ENCODE results near the gene PLEKHN1.

Gene PLEKHN1

GRCh38 chr1:930633-931138 is 35.6 kb upstream of the PLEKHN1 start:
- no peak for DNase-seq (ENCODE audit: low spot score)

GRCh38 chr1:931380-932172 is 34.7 kb upstream of the PLEKHN1 start:
- DNase-seq (ENCODE audit: low spot score): no peak

- no peak for DNase-seq (ENCODE audit: low spot score)
Observed at GRCh38 chr1:932173-932510, 34.1 kb upstream of the PLEKHN1 start.

- DNase-seq (ENCODE audit: low spot score): no peak
Observed at GRCh38 chr1:932776-933602, 33.3 kb upstream of the PLEKHN1 start.

- DNase-seq (ENCODE audit: low spot score): no peak
Observed at GRCh38 chr1:933603-933940, 32.7 kb upstream of the PLEKHN1 start.

GRCh38 chr1:934991-935750 is 31.1 kb upstream of the PLEKHN1 start:
- DNase-seq (ENCODE audit: low spot score): no peak

- DNase-seq (ENCODE audit: low spot score): no peak
Observed at GRCh38 chr1:935751-936231, 30.5 kb upstream of the PLEKHN1 start.

- DNase-seq (ENCODE audit: low spot score): no peak
Observed at GRCh38 chr1:936348-937264, 29.7 kb upstream of the PLEKHN1 start.

- DNase-seq (ENCODE audit: low spot score): no peak
Observed at GRCh38 chr1:937521-937920, 28.8 kb upstream of the PLEKHN1 start.

GRCh38 chr1:938088-938683 is 28.1 kb upstream of the PLEKHN1 start:
- no peak for DNase-seq (ENCODE audit: low spot score)

GRCh38 chr1:938711-939489 is 27.4 kb upstream of the PLEKHN1 start:
- no peak for DNase-seq (ENCODE audit: low spot score)

GRCh38 chr1:939511-940106 is 26.7 kb upstream of the PLEKHN1 start:
- no peak for DNase-seq (ENCODE audit: low spot score)

- peak; percentile 31 for DNase-seq (ENCODE audit: low spot score)
Observed at GRCh38 chr1:940107-941014, 25.9 kb upstream of the PLEKHN1 start.

- no peak for DNase-seq (ENCODE audit: low spot score)
Observed at GRCh38 chr1:941015-941587, 25.2 kb upstream of the PLEKHN1 start.

- no peak for DNase-seq (ENCODE audit: low spot score)
Observed at GRCh38 chr1:941588-942383, 24.5 kb upstream of the PLEKHN1 start.

- no peak for DNase-seq (ENCODE audit: low spot score)
Observed at GRCh38 chr1:942411-942821, 23.9 kb upstream of the PLEKHN1 start.

- DNase-seq (ENCODE audit: low spot score): no peak
Observed at GRCh38 chr1:942864-943533, 23.3 kb upstream of the PLEKHN1 start.
